ENCODE measurements around the gene JMJD7.

JMJD7 gene

DNA sequence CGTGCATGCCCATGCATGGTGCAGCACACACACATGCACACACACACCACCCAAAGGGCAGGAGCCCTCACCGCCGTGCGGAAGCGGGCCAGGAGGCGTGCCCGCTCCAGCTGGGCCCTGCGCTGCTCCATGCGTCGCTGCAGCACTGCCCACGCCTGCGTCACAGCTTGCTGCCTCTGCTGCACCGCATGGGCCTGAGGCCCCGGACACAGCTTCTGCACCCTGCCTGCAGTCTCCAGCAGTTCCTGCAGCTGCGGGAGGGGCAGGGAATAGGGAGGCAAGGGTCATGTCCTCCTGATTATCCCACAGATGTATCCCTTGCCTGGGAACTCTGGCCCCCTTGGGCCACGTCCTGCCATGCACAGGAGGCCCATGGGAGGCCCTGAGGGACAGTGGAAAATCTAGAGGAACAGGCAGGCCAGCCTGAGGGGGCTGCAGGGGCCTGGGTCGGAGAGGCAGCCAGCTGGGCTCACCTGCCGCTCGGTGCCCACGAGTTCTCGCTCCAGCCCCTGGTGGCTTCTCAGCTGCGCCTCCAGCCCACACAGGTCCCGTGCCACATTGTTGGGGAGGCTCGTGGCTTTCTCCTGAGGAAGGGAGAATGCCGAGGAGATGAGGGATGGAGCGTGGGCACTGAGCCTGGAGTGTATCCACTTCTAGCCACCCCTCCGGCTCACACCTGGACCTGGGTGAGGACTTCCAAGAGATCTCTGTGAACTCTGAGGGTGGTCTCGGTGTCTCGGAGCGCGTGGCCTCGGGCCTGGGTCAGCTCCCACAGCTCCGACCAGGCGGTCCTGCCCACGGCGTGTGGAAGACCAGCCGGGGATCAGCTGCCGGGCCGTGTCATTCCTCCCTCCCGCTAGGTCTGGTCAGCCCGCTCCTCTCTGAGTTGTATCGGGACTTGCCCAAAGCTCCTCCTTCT, 42.1 kb downstream of the JMJD7 start:
- H3K4me3 ChIP-seq (ENCODE audit: low read depth, low read length), result no peak overlapping the region
- no peak for DNase-seq (ENCODE audit: low read depth, low spot score)
- CTCF ChIA-PET, result interaction anchor here (0.8 to 1.8 kb wide), 5 partner anchors 8 to 59 kb away, joined by 3 to 7 read pairs (median 4); no protein-coding TSS in a partner anchor
- POLR2A ChIA-PET, result interaction anchor here (0.6 to 1.0 kb wide), 3 partner anchors 11 to 114 kb away, joined by 3 read pairs; no protein-coding TSS in a partner anchor
- no peak for TF ChIP-seq CTCF (IDR thresholded peaks at IDR 0.05; ENCODE audit: insufficient read depth, low read length, missing control alignments)

- no peak for TF ChIP-seq CTCF (IDR thresholded peaks at IDR 0.05; ENCODE audit: insufficient read depth, low read length, missing control alignments)
- POLR2A ChIA-PET, result interaction anchor here (0.9 to 1.0 kb wide), 2 partner anchors 10 to 24 kb away, joined by 3 read pairs; no protein-coding TSS in a partner anchor
- no peak overlapping the region for H3K4me3 ChIP-seq (ENCODE audit: low read depth, low read length)
- CTCF ChIA-PET, result interaction anchor here (0.8 to 1.8 kb wide), 5 partner anchors 9 to 60 kb away, joined by 3 to 7 read pairs (median 4); no protein-coding TSS in a partner anchor
- no peak for DNase-seq (ENCODE audit: low read depth, low spot score)
These were observed 42.8 kb downstream of the JMJD7 start for GRCh38 chr15:41870689-41871081.

GRCh38 chr15:41871175-41871905, 43.4 kb downstream of the JMJD7 start:
- no peak for TF ChIP-seq CTCF (IDR thresholded peaks at IDR 0.05; ENCODE audit: insufficient read depth, low read length, missing control alignments)
- no peak overlapping the region for H3K4me3 ChIP-seq (ENCODE audit: low read depth, low read length)
- ChIA-PET CTCF (interaction anchor here (0.8 to 1.8 kb wide), 5 partner anchors 9 to 60 kb away, joined by 3 to 7 read pairs (median 4); no protein-coding TSS in a partner anchor), POLR2A (interaction anchor here (0.9 to 1.0 kb wide), 2 partner anchors 10 to 24 kb away, joined by 3 read pairs; no protein-coding TSS in a partner anchor)
- no peak for DNase-seq (ENCODE audit: low read depth, low spot score)

GRCh38 chr15:41872166-41872747, 44.4 kb downstream of the JMJD7 start:
- CTCF ChIA-PET, result no interaction called here
- POLR2A ChIA-PET, result interaction anchor here (0.5 kb wide), 1 partner anchor 1262 kb away, joined by 3 read pairs; no protein-coding TSS in a partner anchor
- TF ChIP-seq CTCF (IDR thresholded peaks at IDR 0.05; ENCODE audit: insufficient read depth, low read length, missing control alignments), result no peak
- no peak overlapping the region for H3K4me3 ChIP-seq (ENCODE audit: low read depth, low read length)
- DNase-seq (ENCODE audit: low read depth, low spot score), result no peak

GRCh38 chr15:41873711-41874110, 45.8 kb downstream of the JMJD7 start:
- H3K4me3 ChIP-seq (ENCODE audit: low read depth, low read length), result no peak overlapping the region
- TF ChIP-seq CTCF (IDR thresholded peaks at IDR 0.05; ENCODE audit: insufficient read depth, low read length, missing control alignments), result no peak
- no peak for DNase-seq (ENCODE audit: low read depth, low spot score)
- POLR2A ChIA-PET, result no interaction called here
- CTCF ChIA-PET, result no interaction called here

Measured in AG04449 (cell line).